Limb (tissue), 2 donors: ENCODE results near the gene ACVR1C.
A peak's percentile ranks its signal among the peaks of the same experiment; 100 is the strongest.

Experiments
- DNase-seq, 2 donors: peaks; one replicate each; pipeline ENCODE4 v3.0.0-alpha.2; 2016; ENCODE audit errors: extremely low spot score in 2 of 2

Gene ACVR1C

GRCh38 chr2:157628477-157629415 is at the start of gene ACVR1C:
TSS of gene ACVR1C (minus strand) at chr2:157628864. CDS start at chr2:157628644, 220 bp downstream.
- DNase-seq = peak; percentile 20 to 70

- no peak for DNase-seq
Observed at GRCh38 chr2:157677941-157678340, 49.3 kb upstream of the ACVR1C start.

DNA sequence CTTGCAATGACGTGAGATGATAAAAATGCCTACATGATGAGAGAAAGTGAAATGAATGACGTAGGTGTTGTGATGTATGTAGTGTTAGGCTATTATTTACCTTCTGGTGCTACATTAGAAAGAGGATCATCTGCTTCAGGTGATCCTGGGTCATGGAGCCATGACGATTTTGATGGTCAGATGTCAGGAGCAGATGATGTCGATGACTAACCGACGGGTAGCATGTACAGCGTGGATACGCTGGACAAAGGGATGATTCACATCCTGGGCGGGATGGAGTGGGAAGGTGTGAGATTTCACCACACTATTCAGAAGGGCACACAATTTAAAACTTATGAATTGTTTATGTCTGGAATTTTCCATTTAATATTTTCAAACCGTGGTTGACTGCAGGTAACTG is 43.5 kb upstream of the ACVR1C start:
- no peak for DNase-seq

- DNase-seq = no peak
Observed at GRCh38 chr2:157662401-157662800, 33.7 kb upstream of the ACVR1C start.

GRCh38 chr2:157661776-157662175 is 33.1 kb upstream of the ACVR1C start:
- no peak for DNase-seq

- DNase-seq = no peak
Observed at GRCh38 chr2:157657858-157658257, 29.2 kb upstream of the ACVR1C start.

DNA sequence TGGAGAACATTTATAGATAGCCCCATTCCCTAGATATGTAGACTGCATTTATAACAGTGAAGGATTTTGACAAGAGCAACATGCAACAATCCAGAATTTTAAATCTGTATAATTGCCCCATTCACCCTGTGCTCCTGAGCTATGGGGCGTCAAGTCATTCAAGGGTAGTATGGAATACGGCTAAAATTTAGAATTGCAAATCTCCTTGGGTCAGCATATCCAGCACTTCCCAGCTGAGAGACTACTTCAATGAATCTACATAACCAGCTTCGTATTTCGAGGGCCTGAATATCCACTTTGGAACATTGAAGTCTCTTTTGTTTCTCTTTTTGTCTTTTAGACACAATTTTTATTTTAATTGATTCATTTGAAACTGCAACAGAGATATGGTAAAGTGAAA is 28.4 kb upstream of the ACVR1C start:
- no peak for DNase-seq

DNA sequence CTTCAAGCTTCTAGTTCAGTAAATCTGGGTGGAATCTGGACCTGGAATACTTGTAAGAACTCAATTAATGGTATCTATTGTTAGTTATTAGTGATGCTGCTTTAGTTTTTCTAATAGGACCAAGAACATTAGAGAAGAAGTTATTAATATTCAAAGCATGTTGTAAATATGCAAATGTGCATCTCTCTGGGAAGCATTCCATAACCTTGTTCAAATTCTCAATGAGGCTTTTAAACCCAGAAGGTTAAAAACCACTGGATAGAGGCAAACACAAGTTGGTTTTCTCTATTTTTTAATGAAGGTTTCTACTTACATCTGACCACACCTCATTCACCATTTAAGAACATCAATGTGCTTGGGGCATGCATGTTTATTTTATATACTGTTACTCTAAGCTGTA is 16.1 kb upstream of the ACVR1C start:
- no peak for DNase-seq

GRCh38 chr2:157631861-157632260 is 3.2 kb upstream of the ACVR1C start:
- DNase-seq = no peak

GRCh38 chr2:157627594-157628476 is 829 bp downstream of the ACVR1C start:
- DNase-seq = peak in 1 of 2 donors; percentile 29

DNA sequence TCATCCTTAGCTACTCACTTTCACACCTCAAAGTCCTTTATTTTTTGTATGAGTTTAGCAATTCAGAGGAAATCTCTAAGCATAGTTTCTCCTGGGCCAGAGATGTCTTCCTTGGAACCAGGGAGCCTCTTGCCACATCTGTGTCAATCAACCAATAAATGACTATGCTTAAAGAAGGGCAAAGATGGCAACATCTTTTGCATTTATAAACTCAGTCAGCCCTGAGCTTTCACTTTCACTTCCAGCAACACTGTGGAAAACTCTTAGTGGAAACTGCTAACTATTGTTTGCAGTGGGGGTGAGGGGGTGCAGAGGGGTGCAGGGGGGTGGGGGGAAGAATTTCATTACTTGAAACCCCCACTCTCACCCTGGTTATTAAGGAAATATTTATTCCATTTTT is 3.4 kb downstream of the ACVR1C start:
- no peak for DNase-seq

DNA sequence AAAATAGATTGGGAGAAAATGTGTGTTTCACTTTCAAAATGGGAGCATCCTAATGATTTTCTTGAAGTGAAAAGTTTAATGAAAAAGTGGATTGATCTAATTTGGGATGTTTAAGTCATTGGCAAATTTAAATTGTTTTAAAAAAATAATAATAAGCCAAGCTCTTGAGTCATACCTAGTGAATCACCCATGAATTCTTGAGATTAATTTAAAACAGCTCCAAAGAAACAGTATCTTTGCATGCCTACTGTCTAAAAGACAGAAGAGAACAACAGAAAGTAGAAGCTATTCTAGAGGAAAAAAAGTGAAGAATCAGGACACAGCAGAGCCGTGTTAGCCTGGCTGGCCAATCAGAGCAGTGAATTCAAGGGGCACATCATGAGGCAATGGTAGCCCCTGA is 7.7 kb downstream of the ACVR1C start:
- no peak for DNase-seq

- no peak for DNase-seq
Observed at GRCh38 chr2:157611726-157612125, 16.9 kb downstream of the ACVR1C start.

- no peak for DNase-seq
Observed at GRCh38 chr2:157611110-157611509, 17.6 kb downstream of the ACVR1C start.

DNA sequence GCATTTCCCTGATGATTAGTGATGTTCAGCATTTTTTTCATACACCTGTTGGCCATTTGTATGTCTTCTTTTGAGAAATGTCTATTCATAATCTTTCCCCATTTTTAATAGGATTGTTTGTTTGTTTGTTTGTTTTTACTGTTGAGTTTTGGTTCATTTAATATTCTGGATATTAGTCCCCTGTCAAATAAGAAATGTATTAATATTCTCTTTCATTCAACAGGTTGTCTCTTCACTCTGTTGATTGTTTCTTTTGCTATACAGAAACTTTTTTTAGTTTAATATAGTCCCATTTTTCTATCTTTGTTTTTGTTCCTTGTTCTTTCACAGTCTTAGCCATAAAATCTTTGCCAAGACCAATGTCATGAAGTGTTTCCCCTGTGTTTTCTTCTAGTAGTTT is 22.1 kb downstream of the ACVR1C start:
- no peak for DNase-seq

DNA sequence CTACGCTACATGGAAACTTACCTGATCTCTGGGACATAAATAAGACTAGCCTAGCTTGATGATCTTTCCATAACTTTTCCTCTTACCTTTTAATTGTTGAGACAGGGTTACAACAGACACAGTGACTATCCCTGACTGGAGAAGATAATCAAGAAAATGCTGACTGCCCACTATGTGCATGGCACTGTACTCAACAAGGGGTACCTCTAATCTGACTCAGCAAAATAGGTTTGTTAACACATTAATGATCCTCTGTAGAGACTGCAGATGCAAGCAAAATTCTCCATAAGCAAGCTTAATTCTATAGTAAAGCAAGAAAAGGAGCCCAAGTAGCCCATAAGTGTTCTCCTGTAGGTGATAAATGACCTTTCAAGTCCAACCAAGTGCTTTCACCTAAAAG is 25.5 kb downstream of the ACVR1C start:
- DNase-seq = no peak

GRCh38 chr2:157601807-157602206 is 26.9 kb downstream of the ACVR1C start:
- no peak for DNase-seq

DNA sequence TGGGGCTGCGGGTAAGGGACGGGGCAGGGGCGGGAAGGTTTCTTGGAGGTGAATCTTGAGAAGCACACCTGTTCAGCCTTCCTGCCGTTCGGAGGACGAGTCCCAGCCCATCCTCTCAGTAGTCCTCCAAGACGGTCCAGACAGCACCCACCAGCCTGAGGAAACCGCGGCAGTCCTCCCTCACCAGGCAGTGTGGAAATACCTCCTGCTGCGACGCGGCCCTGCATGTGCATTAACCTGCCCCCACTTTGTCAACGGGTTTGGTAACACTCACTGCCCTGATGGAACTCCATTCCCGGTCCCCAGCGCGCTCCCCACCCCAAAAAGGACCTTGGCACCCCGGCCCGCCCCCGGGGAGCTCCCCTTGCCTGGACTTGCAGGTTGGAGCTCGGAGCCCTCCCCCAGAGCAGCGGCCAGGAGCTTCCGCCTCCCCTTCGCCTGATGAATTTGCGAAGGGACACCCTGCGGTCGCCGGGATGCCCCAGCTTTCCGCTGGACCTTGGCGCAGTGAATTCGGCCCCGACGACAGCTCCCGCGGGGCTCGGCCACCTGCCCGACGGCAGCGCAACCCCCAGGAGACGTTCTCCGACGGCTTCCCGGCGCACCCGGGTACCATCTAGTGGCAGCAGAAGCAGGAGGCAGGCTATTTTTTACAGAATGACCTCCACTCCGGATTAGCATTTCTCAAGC is 31.5 kb downstream of the ACVR1C start:
- DNase-seq = peak in 1 of 2 donors; percentile 50

DNA sequence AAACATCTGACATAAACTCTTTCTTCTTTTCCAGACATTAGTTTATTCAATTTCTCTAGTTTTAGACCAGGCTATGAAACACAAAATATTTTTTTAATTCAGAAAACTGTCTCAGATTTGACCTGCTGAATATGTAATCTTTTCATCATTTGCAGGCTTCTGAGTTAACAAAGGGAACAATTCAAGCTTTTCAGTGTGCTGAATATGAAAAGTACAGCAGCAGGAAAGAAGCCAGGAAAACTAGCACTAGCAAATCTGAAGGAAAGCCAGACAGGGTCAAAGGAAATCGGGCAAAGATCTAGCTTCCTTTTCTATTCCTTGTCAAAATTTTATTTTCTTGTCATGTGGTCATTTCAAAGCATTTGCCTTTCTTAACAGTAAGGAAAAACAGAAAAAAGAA is 35.3 kb downstream of the ACVR1C start:
- no peak for DNase-seq

- peak in 1 of 2 donors; percentile 11 for DNase-seq
Observed at GRCh38 chr2:157592948-157593347, 35.7 kb downstream of the ACVR1C start.

DNA sequence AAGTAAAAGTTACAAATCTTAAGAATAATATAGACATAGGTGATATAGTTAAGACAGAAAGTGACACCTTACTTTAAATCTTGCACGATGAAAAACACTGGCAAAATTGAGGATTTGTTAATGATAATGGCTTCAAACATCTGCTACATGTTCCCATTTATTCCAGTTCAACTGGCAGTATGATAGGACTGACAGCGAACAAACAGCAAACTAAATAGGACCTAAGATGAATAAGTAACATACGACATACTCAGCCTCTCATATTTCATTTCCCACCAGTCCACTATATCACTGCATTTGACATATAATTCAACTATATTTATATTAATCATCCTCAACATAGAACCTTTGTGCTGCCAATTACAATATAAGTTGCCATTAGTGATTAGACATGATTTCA is 36.3 kb downstream of the ACVR1C start:
- DNase-seq = no peak

GRCh38 chr2:157587576-157587975 is 41.1 kb downstream of the ACVR1C start:
- DNase-seq = peak in 1 of 2 donors; percentile 10
